ENCODE data around the gene PTGS1. TPM values are rescaled to one million over a fixed set of nuclear protein-coding genes. Genes with fewer than 3 reads are reported as not detected.

PTGS1 gene
- total and polyA plus RNA-seq, 2 of the 8 experiments (the other 6 are each of a cell fraction or from before 2014, with no cell fraction given), result 1.1 to 1.9 TPM

- no peak for TF ChIP-seq SUZ12 (IDR thresholded peaks at IDR 0.05; ENCODE audit: low read length)
These were observed 23.7 kb downstream of the PTGS1 start (continued) for GRCh38 chr9:122394265-122395125.

Measured in H1 (cell line).